Mammary epithelial cell (primary cell): ENCODE measurements around the gene NR2F2.

Source experiments
- EZH2 ChIP-seq: IDR thresholded peaks from 2 replicates; pipeline ENCODE4 v1.6.1; 2012; ENCODE audit warnings: low read length, inconsistent platforms, borderline replicate concordance
- TF ChIP-seq, protein P1 (sequence below), 2 donors: IDR thresholded peaks in 1 of 2; conservative IDR thresholded peaks in 1 of 2; 2 replicates each; pipeline ENCODE4 v1.5.1; 2011 to 2012; ENCODE audit warnings: inconsistent platforms in 2 of 2, low read length in 2 of 2, mild to moderate bottlenecking in 2 of 2, control low read depth in 1 of 2, low read depth in 1 of 2; ENCODE audit not compliant: insufficient read depth in 1 of 2; ENCODE audit errors: extremely low read depth in 1 of 2

DNA sequence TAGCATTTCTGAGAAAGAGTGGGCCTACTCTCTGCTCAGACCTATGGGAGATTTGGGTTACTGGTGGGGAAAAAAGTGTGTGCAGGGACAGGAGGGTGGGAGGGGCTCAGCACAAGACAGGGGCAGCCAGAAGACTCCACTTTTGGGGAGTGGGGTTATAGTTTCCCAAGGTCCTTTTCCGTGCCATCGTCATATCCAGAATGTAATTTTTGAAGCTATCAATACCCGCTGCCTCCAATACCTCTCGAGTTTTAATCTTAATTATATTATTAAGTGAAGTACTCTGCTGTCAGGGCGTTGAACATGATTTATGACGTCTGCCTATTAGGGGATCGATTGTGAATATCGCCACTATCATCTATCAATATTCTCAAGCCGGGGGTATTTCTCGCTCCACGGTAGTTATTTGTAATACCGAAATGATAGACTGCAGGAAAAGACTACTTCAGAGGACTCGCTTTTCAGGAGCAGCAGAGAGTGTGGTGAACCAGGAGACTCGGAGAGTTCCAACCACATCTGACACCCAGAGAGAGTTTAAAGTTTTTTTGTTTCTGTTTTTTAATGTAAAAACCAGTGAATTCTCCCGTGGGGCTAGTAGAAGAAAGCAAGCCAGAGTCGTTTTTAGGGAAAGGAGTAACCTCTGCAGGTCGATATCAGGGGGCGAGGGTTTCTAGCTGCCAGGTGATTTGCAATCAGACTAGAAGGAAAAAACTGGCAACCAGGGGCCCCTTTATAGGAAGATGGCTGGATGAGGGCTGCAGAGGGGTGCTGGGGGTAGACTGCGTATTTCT, 20.6 kb downstream of the NR2F2 start:
- TF ChIP-seq, protein P1, sequence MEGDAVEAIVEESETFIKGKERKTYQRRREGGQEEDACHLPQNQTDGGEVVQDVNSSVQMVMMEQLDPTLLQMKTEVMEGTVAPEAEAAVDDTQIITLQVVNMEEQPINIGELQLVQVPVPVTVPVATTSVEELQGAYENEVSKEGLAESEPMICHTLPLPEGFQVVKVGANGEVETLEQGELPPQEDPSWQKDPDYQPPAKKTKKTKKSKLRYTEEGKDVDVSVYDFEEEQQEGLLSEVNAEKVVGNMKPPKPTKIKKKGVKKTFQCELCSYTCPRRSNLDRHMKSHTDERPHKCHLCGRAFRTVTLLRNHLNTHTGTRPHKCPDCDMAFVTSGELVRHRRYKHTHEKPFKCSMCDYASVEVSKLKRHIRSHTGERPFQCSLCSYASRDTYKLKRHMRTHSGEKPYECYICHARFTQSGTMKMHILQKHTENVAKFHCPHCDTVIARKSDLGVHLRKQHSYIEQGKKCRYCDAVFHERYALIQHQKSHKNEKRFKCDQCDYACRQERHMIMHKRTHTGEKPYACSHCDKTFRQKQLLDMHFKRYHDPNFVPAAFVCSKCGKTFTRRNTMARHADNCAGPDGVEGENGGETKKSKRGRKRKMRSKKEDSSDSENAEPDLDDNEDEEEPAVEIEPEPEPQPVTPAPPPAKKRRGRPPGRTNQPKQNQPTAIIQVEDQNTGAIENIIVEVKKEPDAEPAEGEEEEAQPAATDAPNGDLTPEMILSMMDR (conservative IDR thresholded peaks at IDR 0.05 in 1 of 2, IDR thresholded peaks at IDR 0.05 in 1 of 2; ENCODE audit: extremely low read depth in 1 of 2, insufficient read depth in 1 of 2, low read depth in 1 of 2, low read length in 2 of 2), result no peak
- no peak for TF ChIP-seq EZH2
